ENCODE results near the gene BTBD2. TPM values are rescaled to one million over a fixed set of nuclear protein-coding genes. Genes with fewer than 3 reads are reported as not detected.

The BTBD2 gene
- total and polyA plus RNA-seq, 2 of the 8 experiments (the other 6 are each of a cell fraction or from before 2014, with no cell fraction given) = 91.7 to 92.3 TPM

GRCh38 chr19:1955171-1956121, 60.1 kb downstream of the BTBD2 start (continued):
- TF ChIP-seq PHF8 (conservative IDR thresholded peaks at IDR 0.05; ENCODE audit: low read depth, low read length) = no peak
- no peak for TF ChIP-seq KDM1A (IDR thresholded peaks at IDR 0.05; ENCODE audit: borderline replicate concordance, low read length)
- TF ChIP-seq TEAD4 (IDR thresholded peaks at IDR 0.05; ENCODE audit: low read depth, low read length) = no peak
